ENCODE results near the gene DYNC1LI1.
A peak's percentile ranks its signal among the peaks of the same experiment; 100 is the strongest.
"Not testable (repeated sequence)": the region's sequence is repeated elsewhere in the genome, so short reads cannot be mapped to it uniquely, and the experiment has no call there.

DYNC1LI1 gene

DNA sequence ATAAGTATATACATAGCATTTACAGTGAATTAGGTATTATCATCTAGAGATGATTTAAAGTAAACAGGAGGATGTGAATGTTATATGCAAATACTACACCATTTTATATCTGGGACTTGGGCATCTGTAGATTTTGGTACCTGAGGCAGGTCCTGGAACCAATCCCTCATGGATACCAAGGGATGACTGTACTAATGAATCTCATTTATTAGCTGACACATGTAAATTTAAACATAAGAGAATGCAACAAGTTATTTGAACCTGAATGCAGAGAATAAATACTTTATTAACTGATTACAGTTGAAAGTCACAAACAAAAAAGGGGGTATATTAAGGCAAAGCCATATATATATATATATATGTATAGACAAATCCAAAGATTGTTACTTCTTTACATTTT, 44.9 kb downstream of the DYNC1LI1 start:
- DNase-seq, result no peak

DNA sequence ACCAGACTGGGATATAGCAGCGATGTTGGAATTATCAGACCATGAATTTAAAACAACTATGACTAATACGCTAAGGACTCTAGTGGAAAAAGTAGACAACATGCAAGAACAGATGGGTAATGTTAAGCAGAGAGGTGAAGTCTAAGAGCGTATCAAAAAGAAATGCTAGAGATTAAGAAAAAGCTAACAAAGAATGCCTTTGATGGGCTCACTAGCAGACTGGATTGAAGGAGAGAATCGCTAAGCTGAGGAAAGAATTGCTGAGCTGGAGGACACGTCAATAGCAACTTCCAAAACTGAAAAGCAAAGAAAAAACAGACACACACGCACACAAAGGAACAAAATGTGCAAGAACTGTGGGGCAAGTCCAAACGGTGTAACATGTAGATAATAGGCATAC, 48.0 kb downstream of the DYNC1LI1 start:
- DNase-seq, result no peak

GRCh38 chr3:32518921-32519320, 51.7 kb downstream of the DYNC1LI1 start:
- DNase-seq, result not testable (repeated sequence)

- not testable (repeated sequence) for DNase-seq
These were observed 53.9 kb downstream of the DYNC1LI1 start for GRCh38 chr3:32516751-32517150.

DNA sequence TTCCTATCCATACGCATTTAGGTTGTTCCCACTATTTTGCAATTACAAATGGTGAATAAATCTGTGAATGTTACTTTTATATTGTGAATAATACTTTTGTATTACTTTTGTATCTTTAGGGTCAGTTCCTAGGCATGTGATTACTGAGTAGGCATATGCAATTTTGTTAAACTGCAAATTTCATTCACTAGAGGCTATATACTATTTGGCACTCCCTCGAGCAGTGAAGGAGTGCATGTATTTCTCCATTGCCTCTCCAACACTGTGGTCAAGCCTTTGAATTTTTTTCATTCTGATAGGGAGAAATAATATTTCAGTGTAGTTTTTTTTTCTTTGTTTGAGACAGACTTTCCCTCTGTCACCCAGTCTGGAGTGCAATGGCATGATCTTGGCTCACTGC, 59.7 kb downstream of the DYNC1LI1 start:
- DNase-seq, result no peak

DNA sequence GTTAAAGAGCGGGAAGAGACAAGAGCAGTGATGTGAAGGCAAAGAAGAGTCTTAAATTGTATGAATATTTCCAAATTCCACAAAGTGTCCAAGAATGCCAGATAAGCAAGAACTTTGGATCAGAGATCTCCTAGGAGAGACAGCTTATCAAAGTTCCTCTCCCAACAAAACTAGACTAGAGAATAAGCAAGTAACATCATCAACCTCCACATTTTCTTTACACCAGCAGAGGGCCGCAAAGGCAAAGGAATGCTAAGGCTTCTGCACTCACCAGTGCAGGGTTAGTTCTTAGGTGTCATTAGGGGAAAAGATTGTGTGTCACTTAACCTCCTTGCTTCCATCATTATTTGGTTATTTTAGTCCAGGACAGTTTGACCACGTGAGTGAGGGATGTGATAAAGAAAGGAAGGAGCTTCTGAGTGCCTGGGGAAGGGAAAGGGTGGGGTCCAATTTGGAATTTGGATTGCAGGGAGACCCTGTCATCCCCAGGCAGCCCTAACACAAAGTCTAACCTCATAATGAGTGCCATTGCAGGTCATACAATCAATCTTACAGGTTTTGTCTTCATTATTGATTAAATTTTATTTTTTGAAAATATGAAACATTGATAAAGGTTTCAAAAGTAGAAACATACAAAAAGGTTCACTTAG, 60.5 kb downstream of the DYNC1LI1 start:
- peak; percentile 2 to 42 (median 20) for DNase-seq

- no peak for DNase-seq
These were observed 61.9 kb downstream of the DYNC1LI1 start for GRCh38 chr3:32508711-32509110.

GRCh38 chr3:32506466-32506865, 64.2 kb downstream of the DYNC1LI1 start:
- DNase-seq, result no peak

DNA sequence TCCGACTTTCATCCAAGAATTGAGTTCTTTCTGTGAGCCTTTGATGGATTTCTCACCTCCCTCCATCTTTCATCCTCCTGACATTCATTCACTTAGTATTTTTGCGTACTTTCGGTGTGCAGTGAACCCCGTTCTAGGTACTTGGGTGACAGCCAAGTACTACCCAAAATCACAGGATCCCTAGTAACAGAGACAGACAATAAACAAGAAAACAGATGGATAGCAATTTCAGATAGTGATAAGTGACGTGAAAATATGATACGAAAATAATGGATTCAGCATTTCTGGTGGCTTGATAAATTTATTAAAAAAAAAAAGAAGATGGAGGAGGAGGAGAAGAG, 67.7 kb downstream of the DYNC1LI1 start:
- no peak for DNase-seq

GRCh38 chr3:32502118-32502945, 68.3 kb downstream of the DYNC1LI1 start, which contains the start of gene CMTM6:
Gene CMTM6, minus strand, starts transcription at chr3:32502852. Its CDS starts 107 bp downstream, at chr3:32502745.
- peak; percentile 59 to 73 (median 72) for DNase-seq

DNA sequence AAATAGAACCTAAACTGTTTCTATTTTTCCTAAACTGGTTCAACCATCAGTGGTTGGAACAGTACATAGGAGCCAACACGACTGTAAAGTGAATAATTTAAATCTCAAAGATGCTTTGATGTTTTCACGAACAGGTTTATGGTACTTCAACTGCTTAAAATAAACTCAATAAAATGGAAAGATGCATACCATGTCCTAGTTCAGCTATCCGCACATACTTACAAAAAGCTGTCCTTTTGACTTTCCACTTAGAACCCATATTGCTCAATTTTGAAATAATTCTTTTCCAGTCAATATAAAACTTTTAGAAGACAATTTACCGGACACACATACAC, 68.9 kb downstream of the DYNC1LI1 start:
- no peak for DNase-seq

DNA sequence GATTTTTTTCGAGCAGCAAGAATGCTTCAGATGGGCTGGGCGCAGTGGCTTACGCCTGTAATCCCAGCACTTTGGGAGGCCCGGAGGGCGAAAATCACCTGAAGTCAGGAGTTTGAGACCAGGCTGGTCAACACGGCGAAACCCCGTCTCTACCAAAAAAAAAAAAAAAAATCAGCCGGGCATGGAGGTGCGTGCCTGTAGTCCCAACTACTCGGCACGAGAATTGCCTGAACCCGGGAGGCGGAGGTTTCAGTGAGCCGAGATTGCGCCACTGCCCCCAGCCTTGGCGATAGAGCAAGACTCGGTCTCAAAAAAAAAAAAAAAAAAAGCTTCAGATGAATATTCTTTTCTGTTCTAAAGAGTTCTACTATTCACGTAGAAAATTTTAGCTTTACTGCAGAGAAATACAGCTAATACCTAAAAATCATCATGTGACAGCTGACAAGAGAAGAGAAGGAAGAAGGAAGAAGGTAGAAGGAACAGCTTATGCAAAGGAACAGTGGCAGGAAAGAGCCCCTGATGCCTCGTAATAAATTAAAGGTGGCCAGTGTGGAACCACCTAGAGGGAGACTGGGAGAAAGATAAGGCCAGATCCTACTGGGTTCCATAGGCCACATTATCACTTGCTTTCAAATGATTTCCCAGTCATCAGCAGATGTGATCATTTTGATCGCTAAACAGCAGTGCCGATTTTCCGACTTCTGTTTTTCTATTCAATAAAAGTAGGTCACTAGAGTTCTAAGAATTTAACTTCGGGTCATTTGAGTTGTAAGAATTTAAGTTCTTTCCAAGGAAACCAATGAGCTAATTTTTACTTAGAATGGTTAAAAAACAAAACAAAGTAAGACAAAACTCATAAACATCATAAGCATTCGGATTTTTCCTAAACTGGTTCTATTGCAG, 69.5 kb downstream of the DYNC1LI1 start:
- no peak for DNase-seq

GRCh38 chr3:32500231-32500630, 70.4 kb downstream of the DYNC1LI1 start:
- no peak for DNase-seq

- DNase-seq, result no peak
These were observed 71.1 kb downstream of the DYNC1LI1 start for GRCh38 chr3:32499585-32499984.

DNA sequence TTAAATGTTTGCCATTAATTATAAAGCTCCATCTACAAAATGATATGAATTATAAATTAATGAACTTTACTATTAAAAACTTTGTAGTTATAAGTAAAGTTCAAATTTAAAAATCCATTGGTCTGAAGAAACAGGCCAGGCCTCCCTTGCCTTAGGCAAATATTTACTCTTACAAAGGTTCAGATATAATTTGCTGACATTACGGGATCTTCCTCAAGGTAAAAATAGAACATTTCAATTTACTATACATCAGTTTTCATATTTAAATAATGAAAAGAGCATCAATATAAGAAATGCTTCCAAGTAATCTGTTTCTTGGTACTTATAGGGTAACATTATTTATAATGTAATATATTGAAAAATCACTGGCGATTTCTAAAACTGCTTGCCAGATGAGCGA, 71.7 kb downstream of the DYNC1LI1 start:
- DNase-seq, result no peak

DNA sequence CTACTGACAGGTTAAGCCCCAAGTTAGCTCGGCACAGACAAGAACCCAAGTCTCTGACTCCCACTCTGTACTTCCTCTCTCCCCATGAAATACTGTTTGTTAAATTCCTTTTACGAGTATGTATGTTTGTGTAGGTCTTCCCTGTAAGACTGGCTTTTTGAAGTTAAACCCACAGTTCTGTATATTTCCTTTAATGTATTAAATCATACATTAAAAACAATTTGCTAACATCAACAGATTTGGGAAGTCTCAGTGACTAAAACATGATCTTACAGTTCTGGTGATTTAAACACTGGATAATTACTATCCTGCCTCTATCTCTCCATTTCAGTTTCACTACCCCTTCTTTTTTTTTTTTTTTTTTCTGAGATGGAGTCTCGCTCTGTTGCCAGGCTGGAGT, 72.4 kb downstream of the DYNC1LI1 start:
- DNase-seq, result no peak

GRCh38 chr3:32495609-32496008, 75.0 kb downstream of the DYNC1LI1 start:
- no peak for DNase-seq

- no peak for DNase-seq
These were observed 75.6 kb downstream of the DYNC1LI1 start for GRCh38 chr3:32495085-32495484.

DNA sequence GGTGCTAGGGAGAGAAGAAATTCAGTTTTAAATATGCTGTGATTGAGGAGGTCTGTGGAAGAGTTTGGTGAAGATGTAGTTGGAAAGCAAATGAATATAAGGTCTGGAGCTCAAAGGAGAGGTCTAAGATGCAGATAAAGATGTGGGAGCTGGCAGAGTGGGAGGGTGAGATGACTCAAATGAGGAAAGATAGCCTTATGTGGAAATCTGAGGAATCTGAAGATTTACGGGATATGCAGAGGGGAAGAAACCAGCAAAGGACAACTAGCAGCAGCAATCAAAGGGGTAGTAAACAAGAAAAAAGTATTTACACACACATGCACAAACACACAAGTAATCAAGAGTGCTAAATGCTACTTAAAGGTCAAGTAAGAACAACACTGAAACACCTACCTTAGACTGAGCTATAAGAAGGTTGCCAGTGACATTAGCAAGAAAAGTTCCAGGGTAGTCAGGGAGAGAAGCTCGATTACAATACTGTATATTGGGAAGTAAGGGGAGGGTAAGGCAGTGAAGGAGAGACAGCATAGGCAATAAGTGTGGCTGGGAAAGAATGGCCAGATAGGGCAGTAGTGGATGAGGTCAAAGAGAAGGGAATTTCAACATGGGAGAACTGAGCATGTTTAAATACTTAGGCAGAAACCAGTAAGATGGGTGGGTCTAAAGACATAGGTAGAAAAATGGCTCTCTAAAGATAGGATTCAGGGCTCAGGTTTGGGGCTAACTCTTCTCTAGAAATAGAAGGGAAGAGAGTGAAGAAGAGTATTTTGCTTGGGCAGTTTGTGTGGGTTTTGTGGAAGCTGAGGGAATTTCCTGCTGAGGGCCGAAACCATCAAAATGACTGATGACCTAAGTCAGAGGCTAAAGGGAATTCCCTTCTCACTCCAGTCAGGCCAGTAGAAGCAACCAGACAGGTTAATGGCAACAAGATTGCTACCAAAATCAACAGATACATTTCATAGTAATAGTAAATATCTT, 76.9 kb downstream of the DYNC1LI1 start:
- DNase-seq, result no peak

- no peak for DNase-seq
These were observed 77.8 kb downstream of the DYNC1LI1 start for GRCh38 chr3:32492684-32493436.

DNA sequence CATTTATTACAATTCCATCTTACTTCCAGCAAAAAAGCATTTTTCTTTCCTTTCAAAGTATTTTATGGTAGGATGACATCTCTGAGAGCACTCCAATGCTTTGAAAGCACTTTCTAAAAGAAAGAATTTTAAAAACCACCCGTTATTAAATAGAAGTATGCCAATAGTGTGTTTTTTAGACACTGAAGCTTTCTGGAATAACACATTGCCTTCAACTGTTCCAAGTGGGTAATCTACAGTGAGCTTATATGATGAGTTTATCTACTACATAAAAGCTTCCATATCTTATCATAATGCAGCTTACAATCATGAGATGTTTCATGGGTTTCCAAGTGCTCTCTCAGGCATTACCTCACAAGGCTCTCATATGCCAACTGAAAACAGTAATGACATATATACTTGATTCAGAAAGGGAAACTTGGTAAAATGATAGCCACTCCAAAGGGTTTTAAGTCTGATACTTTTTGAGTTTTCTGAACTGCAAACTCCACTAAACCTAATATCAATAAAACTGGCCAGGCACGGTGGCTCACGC, 82.1 kb downstream of the DYNC1LI1 start:
- no peak for DNase-seq

Measured in activated CD4-positive, CD25-positive, alpha-beta regulatory T cell (primary cell).